K562 (cell line): Measurements from ENCODE around the gene CAPN7. TPM values are rescaled to one million over a fixed set of nuclear protein-coding genes. Genes with fewer than 3 reads are reported as not detected.

ENCODE experiments used
- ARID2 ChIP-seq: fragments of 450-650 bp; IDR thresholded peaks from 2 replicates; pipeline ENCODE4 v1.6.1; 2017; ENCODE audit warnings: antibody characterized with exemption, mild to moderate bottlenecking
- CBFB ChIP-seq: sonication (generic); formaldehyde crosslinking; IDR thresholded peaks from 2 replicates; pipeline ENCODE4 v1.4.0; 2020; ENCODE audit warnings: mild to moderate bottlenecking, missing genetic modification reagents
- CBX2 ChIP-seq: fragments of 200-600 bp; sonication (generic); IDR thresholded peaks from one replicate; pipeline ENCODE4 v1.6.1; 2012; ENCODE audit warnings: mild to moderate bottlenecking, low read length, inconsistent platforms; ENCODE audit not compliant: insufficient read depth, poor library complexity, severe bottlenecking
- CTBP1 ChIP-seq: fragments of 450-650 bp; IDR thresholded peaks from 2 replicates; pipeline ENCODE4 v1.6.1; 2016; ENCODE audit warnings: borderline replicate concordance
- ETS2 ChIP-seq: IDR thresholded peaks from 2 replicates; pipeline ENCODE4 v1.6.1; 2016; ENCODE audit warnings: borderline replicate concordance, missing genetic modification characterization, mild to moderate bottlenecking, moderate library complexity, missing compliant biosample characterization; ENCODE audit not compliant: poor library complexity, severe bottlenecking
- FOSL1 ChIP-seq: fragments of 200-800 bp; sonication (Bioruptor generic); conservative IDR thresholded peaks from 2 replicates; pipeline ENCODE4 v1.6.1; 2016; ENCODE audit warnings: missing genetic modification characterization, missing compliant biosample characterization
- FOXP1 ChIP-seq: sonication (generic); formaldehyde crosslinking; IDR thresholded peaks from 2 replicates; pipeline ENCODE4 v1.8.0; 2022; ENCODE audit warnings: mild to moderate bottlenecking, missing genetic modification reagents
- GABPA ChIP-seq: fragments of 200-800 bp; sonication (Bioruptor generic); conservative IDR thresholded peaks from 2 replicates; pipeline ENCODE4 v1.6.1; 2016; ENCODE audit warnings: low read depth, missing genetic modification characterization, missing compliant biosample characterization
- HMG20B ChIP-seq: fragments of 250-450 bp; sonication (Bioruptor Pico); IDR thresholded peaks from 2 replicates; pipeline ENCODE4 v1.5.0; 2021; ENCODE audit warnings: mild to moderate bottlenecking
- KDM4B ChIP-seq, 2 experiments: fragments of 450-650 bp in 1 of 2; sonication (generic) in 1 of 2; IDR thresholded peaks; 2 replicates each; pipeline ENCODE4 v1.6.1; 2016 to 2017; ENCODE audit warnings: borderline replicate concordance in 2 of 2, antibody characterized with exemption in 1 of 2, low read depth in 1 of 2, mild to moderate bottlenecking in 1 of 2
- POLR3A ChIP-seq: IDR thresholded peaks from 2 replicates; pipeline ENCODE4 v1.6.1; 2011; ENCODE audit warnings: borderline replicate concordance, mild to moderate bottlenecking, moderate library complexity; ENCODE audit not compliant: insufficient read length, insufficient read depth; ENCODE audit errors: extremely low read depth
- RAD21 ChIP-seq, 2 experiments: fragments of 250-450 bp in 1 of 2; fragments of 450-650 bp in 1 of 2; sonication (Bioruptor Pico) in 1 of 2; formaldehyde crosslinking in 1 of 2; IDR thresholded peaks in 1 of 2; conservative IDR thresholded peaks in 1 of 2; 2 replicates each; pipeline versions ENCODE4 v1.4.0 to v1.8.0; 2020 to 2022; ENCODE audit warnings: mild to moderate bottlenecking in 2 of 2, moderate library complexity in 1 of 2
- RBBP5 ChIP-seq: fragments of 200-600 bp; sonication (generic); IDR thresholded peaks from 2 replicates; pipeline ENCODE4 v1.6.1; 2012; ENCODE audit warnings: borderline replicate concordance, mild to moderate bottlenecking, low read length, control low read depth, inconsistent platforms; ENCODE audit not compliant: insufficient read depth, poor library complexity, severe bottlenecking
- SMAD2 ChIP-seq: fragments of 150-350 bp; IDR thresholded peaks from 2 replicates; pipeline ENCODE4 v1.6.1; 2014; ENCODE audit warnings: low read depth, mild to moderate bottlenecking, low read length
- ZBTB8A ChIP-seq: fragments of 450-650 bp; IDR thresholded peaks from 2 replicates; pipeline ENCODE4 v1.6.1; 2018; ENCODE audit warnings: mild to moderate bottlenecking, moderate library complexity; ENCODE audit not compliant: partially characterized antibody
- ZNF12 ChIP-seq: sonication (generic); formaldehyde crosslinking; IDR thresholded peaks from 2 replicates; pipeline ENCODE4 v1.4.0; 2020; ENCODE audit warnings: mild to moderate bottlenecking, missing genetic modification reagents
- ZNF146 ChIP-seq: IDR thresholded peaks from one replicate; pipeline ENCODE4 v1.6.1; 2018; ENCODE audit warnings: missing compliant biosample characterization; ENCODE audit not compliant: unreplicated experiment
- ZNF347 ChIP-seq: fragments of 450-650 bp; formaldehyde crosslinking; IDR thresholded peaks from 2 replicates; pipeline ENCODE4 v1.4.0; 2020; ENCODE audit warnings: low read depth, mild to moderate bottlenecking, moderate library complexity
- ZNF436 ChIP-seq: fragments of 250-450, 450-650 bp; sonication (Bioruptor Pico); formaldehyde crosslinking; IDR thresholded peaks from 2 replicates; pipeline ENCODE4 v1.7.0; 2020; ENCODE audit warnings: mild to moderate bottlenecking
- ZNF589 ChIP-seq: fragments of 200-800 bp; sonication (Bioruptor generic); IDR thresholded peaks from 2 replicates; pipeline ENCODE4 v1.6.1; 2016; ENCODE audit warnings: low read depth, missing genetic modification characterization, missing compliant biosample characterization
- ZNF668 ChIP-seq: fragments of 250-450 bp; sonication (Bioruptor Pico); IDR thresholded peaks from 2 replicates; pipeline ENCODE4 v1.8.0; 2022; ENCODE audit warnings: mild to moderate bottlenecking, inconsistent platforms
- polyA plus RNA-seq, 8 experiments: library from polyadenylated mRNA; depleted of rRNA in 4 of 8; stranded (reverse) in 5 of 8; unstranded in 3 of 8; fragments of >200 nt; fragmentation: Nextera tagmentation in 2 of 8; fragmentation: Illumina TruSeq in 1 of 8; extraction: Ambion mirVana in 2 of 8; extraction: Trizol in 1 of 8; gene quantifications; 2 replicates each; pipeline versions ENCODE4 v1.2.1 to v1.2.3, GENCODE V29; 2011 to 2014; ENCODE audit warnings: inconsistent platforms in 1 of 8, missing spikeins in 1 of 8
- total RNA-seq, 7 experiments: library from RNA; depleted of rRNA in 6 of 7; stranded (reverse); fragments of >200 nt in 6 of 7; fragmentation: Illumina TruSeq in 2 of 7; extraction: Trizol in 2 of 7; gene quantifications; 2 replicates each; pipeline versions ENCODE4 v1.2.1 to v1.2.3, GENCODE V29; 2011 to 2021; ENCODE audit warnings: low replicate concordance in 1 of 7
- TF ChIP-seq, protein P1 (sequence below): sonication (generic); formaldehyde crosslinking; IDR thresholded peaks from 2 replicates; pipeline ENCODE4 v1.8.0; 2022; ENCODE audit warnings: mild to moderate bottlenecking, missing genetic modification reagents
- TF ChIP-seq, protein P2 (sequence below): fragments of 250-450 bp; sonication (Bioruptor Pico); IDR thresholded peaks from 2 replicates; pipeline ENCODE4 v1.5.0; 2021; ENCODE audit warnings: mild to moderate bottlenecking, borderline replicate concordance
- TF ChIP-seq, protein P3 (sequence below): sonication (generic); formaldehyde crosslinking; IDR thresholded peaks from 2 replicates; pipeline ENCODE4 v1.8.0; 2022; ENCODE audit warnings: missing genetic modification reagents, mild to moderate bottlenecking, borderline replicate concordance

Gene CAPN7
- total and polyA plus RNA-seq, 9 of the 15 experiments (the other 6 are each of a cell fraction or from before 2014, with no cell fraction given), result 6.5 to 42.7 (median 32.7) TPM

DNA sequence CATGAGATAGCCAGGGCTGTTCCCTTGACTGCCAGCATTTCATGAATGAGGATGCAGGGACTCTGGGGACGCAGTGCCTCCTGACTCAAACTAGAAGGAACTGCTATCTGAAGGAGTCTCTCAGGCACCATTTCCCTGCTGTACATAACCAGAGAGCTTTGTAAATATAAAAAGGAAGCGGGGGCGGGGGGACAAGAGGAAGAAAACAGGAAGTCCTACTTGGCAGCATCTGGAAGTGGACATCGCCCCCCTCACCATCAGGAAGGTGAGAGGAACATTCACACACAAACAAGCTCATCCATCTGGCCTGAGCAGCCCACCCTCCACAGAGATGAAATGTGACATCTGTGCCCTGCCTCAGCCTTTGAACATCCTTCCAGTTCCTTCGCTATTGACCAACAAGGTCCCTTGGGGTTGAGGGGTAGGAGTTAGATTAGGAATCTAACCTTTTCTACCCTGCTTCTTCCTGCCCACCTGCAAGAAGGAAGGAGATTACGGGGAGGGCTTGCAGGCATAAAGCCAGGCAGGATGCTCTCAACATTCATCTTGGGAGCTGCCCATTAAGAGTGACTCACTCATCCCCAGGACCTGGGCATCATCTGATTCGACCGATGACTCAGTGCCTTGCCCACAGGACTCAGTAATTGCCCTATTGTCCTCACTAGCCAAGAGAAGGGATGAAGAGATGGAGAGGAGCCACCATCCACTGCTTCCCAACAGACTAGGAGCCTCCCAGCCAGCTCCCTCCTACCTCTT is 94.5 kb downstream of the CAPN7 start (continued):
- TF ChIP-seq CTBP1 (peak; percentile 34; the same call in 1 of the 2 replicates), ZNF668 (CRISPR knock-in tag) (no peak), ZNF347 (CRISPR knock-in tag) (no peak), ZNF146 (CRISPR knock-in tag) (no peak), FOSL1 (tag) (peak; percentile 85), GABPA (peak; percentile 27; the same call in 1 of the 2 replicates), ARID2 (no peak), ZNF12 (no peak), SMAD2 (no peak), ZNF436 (CRISPR knock-in tag) (no peak), KDM4B (IDR thresholded peaks at IDR 0.05; ENCODE audit: borderline replicate concordance in 2 of 2, low read depth in 1 of 2) (no peak), RBBP5 (no peak), ZBTB8A (no peak), HMG20B (no peak), RAD21 (CRISPR knock-in tag; conservative IDR thresholded peaks at IDR 0.05 in 1 of 2, IDR thresholded peaks at IDR 0.05 in 1 of 2) (peak in 1 of 2 experiments; percentile 27; a peak in 2 of 4 replicates), ETS2 (no peak), CBFB (CRISPR knock-in tag) (no peak), POLR3A (no peak), ZNF589 (CRISPR knock-in tag) (0 out of 2 replicates have a peak, but pooled peaks have one; percentile 53), CBX2 (no peak), FOXP1 (CRISPR knock-in tag) (no peak)
- TF ChIP-seq, protein P1, sequence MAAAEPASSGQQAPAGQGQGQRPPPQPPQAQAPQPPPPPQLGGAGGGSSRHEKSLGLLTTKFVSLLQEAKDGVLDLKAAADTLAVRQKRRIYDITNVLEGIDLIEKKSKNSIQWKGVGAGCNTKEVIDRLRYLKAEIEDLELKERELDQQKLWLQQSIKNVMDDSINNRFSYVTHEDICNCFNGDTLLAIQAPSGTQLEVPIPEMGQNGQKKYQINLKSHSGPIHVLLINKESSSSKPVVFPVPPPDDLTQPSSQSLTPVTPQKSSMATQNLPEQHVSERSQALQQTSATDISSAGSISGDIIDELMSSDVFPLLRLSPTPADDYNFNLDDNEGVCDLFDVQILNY (CRISPR knock-in tag), result no peak
- TF ChIP-seq, protein P2, sequence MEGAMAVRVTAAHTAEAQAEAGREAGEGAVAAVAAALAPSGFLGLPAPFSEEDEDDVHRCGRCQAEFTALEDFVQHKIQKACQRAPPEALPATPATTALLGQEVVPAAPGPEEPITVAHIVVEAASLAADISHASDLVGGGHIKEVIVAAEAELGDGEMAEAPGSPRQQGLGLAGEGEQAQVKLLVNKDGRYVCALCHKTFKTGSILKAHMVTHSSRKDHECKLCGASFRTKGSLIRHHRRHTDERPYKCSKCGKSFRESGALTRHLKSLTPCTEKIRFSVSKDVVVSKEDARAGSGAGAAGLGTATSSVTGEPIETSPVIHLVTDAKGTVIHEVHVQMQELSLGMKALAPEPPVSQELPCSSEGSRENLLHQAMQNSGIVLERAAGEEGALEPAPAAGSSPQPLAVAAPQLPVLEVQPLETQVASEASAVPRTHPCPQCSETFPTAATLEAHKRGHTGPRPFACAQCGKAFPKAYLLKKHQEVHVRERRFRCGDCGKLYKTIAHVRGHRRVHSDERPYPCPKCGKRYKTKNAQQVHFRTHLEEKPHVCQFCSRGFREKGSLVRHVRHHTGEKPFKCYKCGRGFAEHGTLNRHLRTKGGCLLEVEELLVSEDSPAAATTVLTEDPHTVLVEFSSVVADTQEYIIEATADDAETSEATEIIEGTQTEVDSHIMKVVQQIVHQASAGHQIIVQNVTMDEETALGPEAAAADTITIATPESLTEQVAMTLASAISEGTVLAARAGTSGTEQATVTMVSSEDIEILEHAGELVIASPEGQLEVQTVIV, result no peak
- TF ChIP-seq, protein P3, sequence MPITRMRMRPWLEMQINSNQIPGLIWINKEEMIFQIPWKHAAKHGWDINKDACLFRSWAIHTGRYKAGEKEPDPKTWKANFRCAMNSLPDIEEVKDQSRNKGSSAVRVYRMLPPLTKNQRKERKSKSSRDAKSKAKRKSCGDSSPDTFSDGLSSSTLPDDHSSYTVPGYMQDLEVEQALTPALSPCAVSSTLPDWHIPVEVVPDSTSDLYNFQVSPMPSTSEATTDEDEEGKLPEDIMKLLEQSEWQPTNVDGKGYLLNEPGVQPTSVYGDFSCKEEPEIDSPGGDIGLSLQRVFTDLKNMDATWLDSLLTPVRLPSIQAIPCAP (CRISPR knock-in tag), result no peak
